NCI-H2029 (cell line): Measurements from ENCODE around the gene CLEC5A.
"Not testable (repeated sequence)": the region's sequence is repeated elsewhere in the genome, so short reads cannot be mapped to it uniquely, and the experiment has no call there.

Experiments used
- DNase-seq: peaks from one replicate; lab custom pipeline; 2025; lab: John Stamatoyannopoulos, UW

CLEC5A gene

GRCh38 chr7:141946796-141947195 lies at the start of gene CLEC5A:
TSS of gene CLEC5A (minus strand) at chr7:141946974. CDS start at chr7:141946292, 682 bp downstream.
- DNase-seq = no peak

GRCh38 chr7:141993354-141993753 lies 46.6 kb upstream of the CLEC5A start:
- no peak for DNase-seq

- DNase-seq = no peak
Observed at GRCh38 chr7:141992688-141993087, 45.9 kb upstream of the CLEC5A start.

- DNase-seq = no peak
Observed at GRCh38 chr7:141992156-141992555, 45.4 kb upstream of the CLEC5A start.

GRCh38 chr7:141991140-141991539 lies 44.4 kb upstream of the CLEC5A start:
- no peak for DNase-seq

DNA sequence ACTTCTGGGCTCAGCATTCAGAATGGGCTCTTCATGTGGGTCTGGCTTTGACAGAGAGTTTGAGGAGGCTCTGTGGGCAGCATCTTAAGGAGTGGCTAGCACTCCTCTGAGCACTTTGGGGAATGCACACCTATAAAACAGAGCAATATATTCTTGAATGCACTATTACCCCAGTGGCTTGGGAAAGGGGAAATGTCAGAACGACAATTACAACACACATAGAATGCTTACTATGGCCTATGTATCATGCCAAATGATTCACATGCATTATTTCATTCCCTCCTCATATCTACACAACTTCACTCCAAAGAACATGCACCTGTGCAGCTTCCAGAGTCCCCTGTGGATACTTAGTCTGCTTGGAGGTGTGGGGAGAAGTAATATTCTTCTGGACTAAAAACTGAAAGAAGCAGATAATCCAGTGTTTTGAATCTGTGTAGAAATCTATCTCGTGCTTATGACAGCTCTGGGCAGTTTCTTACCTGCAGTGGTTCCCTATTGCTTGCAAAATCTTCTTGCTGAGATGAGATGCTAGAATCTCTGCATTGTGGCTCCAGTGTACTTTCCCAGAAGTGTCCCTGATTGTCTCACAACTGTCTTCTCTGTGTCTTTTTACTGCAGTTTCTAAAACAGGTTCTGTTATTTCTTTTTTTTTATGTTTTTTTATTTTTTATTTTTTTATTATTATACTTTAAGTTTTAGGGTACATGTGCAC lies 43.4 kb upstream of the CLEC5A start:
- no peak for DNase-seq

GRCh38 chr7:141987803-141988202 lies 41.0 kb upstream of the CLEC5A start:
- DNase-seq = not testable (repeated sequence)

GRCh38 chr7:141986923-141987322 lies 40.1 kb upstream of the CLEC5A start:
- DNase-seq = no peak

- not testable (repeated sequence) for DNase-seq
Observed at GRCh38 chr7:141985926-141986325, 39.2 kb upstream of the CLEC5A start.

- DNase-seq = no peak
Observed at GRCh38 chr7:141979568-141979967, 32.8 kb upstream of the CLEC5A start.

DNA sequence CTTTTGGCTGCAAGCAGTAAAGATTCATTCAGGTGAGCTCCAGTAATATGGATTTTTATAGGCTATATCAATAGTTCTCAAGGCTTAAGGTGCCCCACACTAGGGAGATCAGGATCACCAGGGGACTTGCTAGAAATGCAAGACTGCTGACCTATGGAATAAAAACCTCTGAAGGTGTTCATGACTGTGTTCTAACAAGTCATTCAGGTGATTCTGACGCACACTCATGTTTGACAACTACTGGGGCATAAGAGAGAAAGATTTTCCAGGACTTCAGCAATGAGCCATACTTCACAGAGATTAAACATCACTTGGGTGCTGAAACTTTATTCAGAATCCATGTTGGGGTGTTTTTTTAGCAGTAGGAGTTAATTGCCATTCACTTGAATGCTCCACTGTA lies 31.6 kb upstream of the CLEC5A start:
- no peak for DNase-seq

- no peak for DNase-seq
Observed at GRCh38 chr7:141976524-141977245, 29.9 kb upstream of the CLEC5A start.

- peak; percentile 82 for DNase-seq
Observed at GRCh38 chr7:141975806-141976523, 29.2 kb upstream of the CLEC5A start.

DNA sequence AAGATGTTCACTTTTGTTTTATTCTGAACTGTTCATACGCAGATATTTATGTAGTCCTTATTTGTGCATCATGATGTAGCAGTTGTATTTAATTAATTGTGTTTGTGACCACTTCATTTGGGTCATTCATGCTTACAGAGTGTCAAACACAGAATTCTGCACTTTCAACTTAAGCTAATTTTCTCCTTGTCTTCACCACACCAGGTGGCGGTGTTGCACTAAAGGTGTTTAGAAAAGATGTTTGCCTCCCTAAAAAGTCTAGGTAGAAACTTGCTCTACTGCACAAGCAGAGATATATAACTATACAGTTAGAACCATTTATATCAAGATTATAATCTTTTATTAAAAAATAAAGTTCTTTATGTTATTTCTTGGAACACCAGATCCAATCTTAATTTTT lies 28.1 kb upstream of the CLEC5A start:
- no peak for DNase-seq

- no peak for DNase-seq
Observed at GRCh38 chr7:141973673-141974072, 26.9 kb upstream of the CLEC5A start, which contains the start of gene TAS2R38. TSS of gene TAS2R38 (minus strand) at chr7:141973773. CDS start at chr7:141973689, 84 bp downstream.

- no peak for DNase-seq
Observed at GRCh38 chr7:141960687-141961422, 14.1 kb upstream of the CLEC5A start.

GRCh38 chr7:141956084-141956483 lies 9.3 kb upstream of the CLEC5A start:
- no peak for DNase-seq

DNA sequence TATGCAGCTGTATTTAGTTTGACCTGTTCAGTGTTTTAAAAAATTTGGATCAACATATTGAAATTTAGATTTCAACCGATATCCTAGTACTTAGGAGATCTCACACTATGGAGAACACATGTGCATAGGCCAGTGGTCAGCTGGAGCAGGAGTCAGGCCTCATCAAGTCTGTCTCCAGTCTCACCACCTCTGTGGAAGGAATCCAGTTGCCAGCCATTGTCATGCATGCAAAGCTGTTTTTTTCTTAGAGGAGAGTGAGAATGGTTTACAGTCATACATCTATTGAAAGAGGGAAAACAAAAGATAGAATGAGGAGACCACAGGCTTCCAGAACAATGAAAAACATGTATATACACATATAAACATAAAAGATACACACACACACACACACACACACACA lies 7.6 kb upstream of the CLEC5A start:
- no peak for DNase-seq

- DNase-seq = no peak
Observed at GRCh38 chr7:141952461-141952860, 5.7 kb upstream of the CLEC5A start.

GRCh38 chr7:141950806-141951205 lies 4.0 kb upstream of the CLEC5A start:
- DNase-seq = no peak

GRCh38 chr7:141949911-141950310 lies 3.1 kb upstream of the CLEC5A start:
- DNase-seq = no peak

- DNase-seq = no peak
Observed at GRCh38 chr7:141949451-141949850, 2.7 kb upstream of the CLEC5A start.
